GM12864 (cell line): ENCODE measurements around the gene ATP5MC2.

Experiments
- DNase-seq: peaks from one replicate; pipeline ENCODE4 v3.0.0-alpha.2; 2011; ENCODE audit warnings: low read depth
- H3K4me3 ChIP-seq: 2 replicates; pipeline ENCODE4 v1.5.1; 2011; ENCODE audit warnings: mild to moderate bottlenecking, low read depth, low read length, control low read depth
- TF ChIP-seq, protein P1 (sequence below): IDR thresholded peaks from 2 replicates; pipeline ENCODE4 v1.5.1; 2011; ENCODE audit warnings: low read depth, mild to moderate bottlenecking, moderate library complexity, low read length, control low read depth, inconsistent platforms; ENCODE audit errors: missing control alignments

Gene ATP5MC2

GRCh38 chr12:53677800-53678148, 1.9 kb upstream of the ATP5MC2 start:
- H3K4me3 ChIP-seq: no peak overlapping the region
- TF ChIP-seq, protein P1, sequence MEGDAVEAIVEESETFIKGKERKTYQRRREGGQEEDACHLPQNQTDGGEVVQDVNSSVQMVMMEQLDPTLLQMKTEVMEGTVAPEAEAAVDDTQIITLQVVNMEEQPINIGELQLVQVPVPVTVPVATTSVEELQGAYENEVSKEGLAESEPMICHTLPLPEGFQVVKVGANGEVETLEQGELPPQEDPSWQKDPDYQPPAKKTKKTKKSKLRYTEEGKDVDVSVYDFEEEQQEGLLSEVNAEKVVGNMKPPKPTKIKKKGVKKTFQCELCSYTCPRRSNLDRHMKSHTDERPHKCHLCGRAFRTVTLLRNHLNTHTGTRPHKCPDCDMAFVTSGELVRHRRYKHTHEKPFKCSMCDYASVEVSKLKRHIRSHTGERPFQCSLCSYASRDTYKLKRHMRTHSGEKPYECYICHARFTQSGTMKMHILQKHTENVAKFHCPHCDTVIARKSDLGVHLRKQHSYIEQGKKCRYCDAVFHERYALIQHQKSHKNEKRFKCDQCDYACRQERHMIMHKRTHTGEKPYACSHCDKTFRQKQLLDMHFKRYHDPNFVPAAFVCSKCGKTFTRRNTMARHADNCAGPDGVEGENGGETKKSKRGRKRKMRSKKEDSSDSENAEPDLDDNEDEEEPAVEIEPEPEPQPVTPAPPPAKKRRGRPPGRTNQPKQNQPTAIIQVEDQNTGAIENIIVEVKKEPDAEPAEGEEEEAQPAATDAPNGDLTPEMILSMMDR: no peak
- DNase-seq: no peak

DNA sequence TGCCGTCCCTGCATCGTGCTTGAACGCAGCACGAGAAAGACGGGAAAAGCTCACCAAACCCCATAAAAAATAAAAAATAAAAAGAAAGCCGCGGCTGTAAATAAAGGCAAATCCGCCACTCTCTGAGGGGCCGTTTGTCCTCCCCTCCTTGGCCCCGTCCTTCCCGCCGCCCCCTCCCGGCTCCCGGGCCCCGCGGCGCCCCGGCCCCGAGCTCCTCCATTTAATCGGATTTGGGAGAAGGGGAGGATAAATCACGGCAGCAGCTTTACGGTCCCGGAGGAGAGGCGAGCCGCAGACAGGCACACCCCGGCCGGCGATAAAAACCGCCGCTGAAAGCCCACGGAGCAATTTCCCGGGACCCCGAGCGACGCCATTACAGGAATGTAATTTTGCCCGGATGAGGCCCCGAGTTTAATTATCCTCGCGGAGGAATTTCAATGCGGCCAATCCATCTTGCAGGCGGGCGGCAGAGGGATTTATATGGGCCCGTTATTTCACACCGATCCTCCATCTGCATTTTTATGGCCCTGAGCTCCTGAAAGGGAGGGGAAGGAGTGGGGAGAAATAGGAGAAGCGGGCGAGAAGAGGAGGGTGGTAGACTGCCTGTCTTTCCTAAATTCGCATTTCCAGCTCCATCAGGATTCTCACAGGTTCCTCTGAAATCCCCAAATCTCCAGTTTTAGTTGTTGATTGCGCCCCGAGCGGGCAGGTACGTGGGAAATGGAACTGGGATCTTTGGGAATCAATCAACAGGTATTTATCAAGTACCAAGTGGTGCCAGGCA, 1.3 kb upstream of the ATP5MC2 start:
- H3K4me3 ChIP-seq: peak overlapping the region; percentile 91
- TF ChIP-seq, protein P1: no peak
- no peak for DNase-seq

DNA sequence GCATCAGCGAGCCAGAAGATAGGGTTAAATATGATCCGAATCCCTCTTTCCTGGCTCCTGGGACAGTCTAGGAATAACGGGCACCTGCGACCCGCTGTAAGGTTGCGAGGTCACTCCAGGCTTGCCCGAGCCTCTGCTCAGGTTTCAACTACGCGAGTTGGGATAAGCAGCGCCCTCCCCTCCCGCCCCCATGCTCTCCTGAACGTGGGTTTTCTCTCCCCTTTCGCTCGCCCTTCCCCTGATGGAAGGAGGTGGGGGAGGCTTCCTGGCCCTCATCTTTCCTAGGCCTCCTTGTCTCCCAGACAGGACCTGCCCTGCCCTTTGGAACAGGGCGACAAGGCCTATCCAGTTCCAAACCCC, 753 bp upstream of the ATP5MC2 start:
- peak overlapping the region; percentile 91 for H3K4me3 ChIP-seq
- TF ChIP-seq, protein P1: no peak
- DNase-seq: no peak

GRCh38 chr12:53674977-53675700, 744 bp downstream of the ATP5MC2 start:
- DNase-seq: no peak
- TF ChIP-seq, protein P1: no peak
- peak overlapping the region; percentile 91 for H3K4me3 ChIP-seq

DNA sequence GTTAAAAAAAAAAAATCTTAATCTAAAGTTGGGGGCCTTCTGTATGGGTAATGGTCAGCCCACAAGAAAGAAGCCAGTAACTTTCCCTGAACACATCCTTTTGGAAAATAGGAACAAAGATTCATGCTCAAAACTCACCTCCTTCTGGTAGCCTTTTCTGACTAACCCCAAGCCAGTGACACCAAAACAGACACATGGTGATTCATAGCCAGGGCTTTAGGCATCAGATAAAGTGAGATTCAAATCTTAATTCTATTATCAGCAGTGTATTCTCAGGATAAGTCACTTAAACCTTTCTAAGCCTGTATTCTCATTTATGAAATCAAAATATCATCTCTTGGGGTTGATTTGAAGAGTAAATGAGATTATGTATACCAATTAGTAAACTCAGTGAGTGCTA, 4.9 kb downstream of the ATP5MC2 start:
- no peak for DNase-seq
- TF ChIP-seq, protein P1: no peak
- no peak overlapping the region for H3K4me3 ChIP-seq

- TF ChIP-seq, protein P1: no peak
- H3K4me3 ChIP-seq: no peak overlapping the region
- no peak for DNase-seq
These were observed 5.6 kb downstream of the ATP5MC2 start for GRCh38 chr12:53670308-53670707.

- TF ChIP-seq, protein P1: no peak
- DNase-seq: no peak
- no peak overlapping the region for H3K4me3 ChIP-seq
These were observed 8.8 kb downstream of the ATP5MC2 start for GRCh38 chr12:53667080-53667479.
